Small intestine (tissue), 7 donors: Measurements from ENCODE around the gene PLIN5. TPM values are rescaled to one million over a fixed set of nuclear protein-coding genes. Genes with fewer than 3 reads are reported as not detected.

Experiments
- DNase-seq, 2 donors: peaks; one replicate each; pipeline versions ENCODE4 v3.0.0 to v3.0.0-alpha.2; 2013
- FAIRE-seq: peaks from 2 replicates; lab custom pipeline; 2012; peaks lifted over from hg19 to GRCh38; lab: Jason Lieb, UNC
- H3K27ac ChIP-seq, 3 donors: one replicate each; pipeline ENCODE4 v1.5.1; 2013; ENCODE audit warnings: low read length in 2 of 3, mild to moderate bottlenecking in 2 of 3, control low read depth in 1 of 3, inconsistent platforms in 1 of 3, low read depth in 1 of 3, moderate library complexity in 1 of 3
- H3K27me3 ChIP-seq, 3 donors: one replicate each; pipeline ENCODE4 v1.6.1; 2013; ENCODE audit warnings: low read length in 3 of 3, inconsistent platforms in 1 of 3; ENCODE audit not compliant: control insufficient read depth in 3 of 3, insufficient read depth in 3 of 3
- H3K36me3 ChIP-seq, 3 donors: one replicate each; pipeline ENCODE4 v1.6.1; 2013; ENCODE audit warnings: low read length in 3 of 3, inconsistent platforms in 1 of 3, low read depth in 1 of 3, mild to moderate bottlenecking in 1 of 3, moderate library complexity in 1 of 3; ENCODE audit not compliant: control insufficient read depth in 3 of 3, insufficient read depth in 2 of 3
- H3K4me1 ChIP-seq, 3 donors: one replicate each; pipeline ENCODE4 v1.6.1; 2013; ENCODE audit warnings: low read length in 2 of 3, inconsistent platforms in 1 of 3, low read depth in 1 of 3, mild to moderate bottlenecking in 1 of 3, moderate library complexity in 1 of 3; ENCODE audit not compliant: control insufficient read depth in 3 of 3, insufficient read depth in 2 of 3
- H3K4me3 ChIP-seq, 3 donors: one replicate each; pipeline ENCODE4 v1.5.1; 2013; ENCODE audit warnings: low read length in 3 of 3, control low read depth in 1 of 3, inconsistent platforms in 1 of 3, low read depth in 1 of 3, mild to moderate bottlenecking in 1 of 3, moderate library complexity in 1 of 3
- H3K9me3 ChIP-seq, 2 donors: one replicate each; pipeline ENCODE4 v1.6.1; 2013; ENCODE audit warnings: low read depth in 1 of 2, low read length in 1 of 2; ENCODE audit not compliant: control insufficient read depth in 2 of 2, insufficient read depth in 1 of 2
- WGBS, 3 donors: extraction: QIAGEN DNeasy Blood & Tissue Kit; methylation state at CpG; one replicate each; pipeline ENCODE4 v1.1.7; 2013; 5-methylcytosine and 5-hydroxymethylcytosine counted together
- polyA plus RNA-seq, 4 donors: library from polyadenylated mRNA; stranded (reverse) in 3 of 4; unstranded in 1 of 4; fragments of 200-250 nt in 3 of 4; fragments of 120-200 nt in 1 of 4; gene quantifications; one replicate each; pipeline versions ENCODE4 v1.2.1 to v1.2.3, GENCODE V29; 2013
- donor health status: healthy with polysubstance abuse.
- donor health status: control.
- donor health status: control.
- donor health status: Bipolar disorder and iron deficiency.
- donor health status: healthy.

Gene PLIN5
- polyA plus RNA-seq, 4 donors: 0.27 to 4.5 (median 1.9) TPM

- Histone ChIP-seq H3K4me1 (no peaks in the 10 kb centered on the region), H3K4me3 (no peak overlapping the region), H3K27me3 (no peaks in the 10 kb centered on the region), H3K27ac (no peak overlapping the region), H3K9me3 (no peaks in the 10 kb centered on the region), H3K36me3 (peaks cover 0 to 9% (median 0%) of the 10 kb centered on the region in 3 donors)
- FAIRE-seq (no peak), DNase-seq (no peak)
- WGBS, 3 donors: 83 to 87% (median 86%) methylated on average over 33 to 37 of the region's 37 CpGs
Observed at GRCh38 chr19:4510435-4511255, 24.4 kb downstream of the PLIN5 start.

- DNase-seq (no peak), FAIRE-seq (no peak)
- WGBS, 3 donors: 82 to 89% (median 88%) methylated on average over 21 of the region's 21 CpGs
- H3K4me3 ChIP-seq: no peak overlapping the region
- no peaks in the 10 kb centered on the region for H3K9me3 ChIP-seq
- H3K27ac ChIP-seq: no peak overlapping the region
- H3K4me1 ChIP-seq: no peaks in the 10 kb centered on the region
- H3K36me3 ChIP-seq: peaks cover 0 to 28% (median 0%) of the 10 kb centered on the region in 3 donors
- H3K27me3 ChIP-seq: no peaks in the 10 kb centered on the region
Observed at GRCh38 chr19:4508698-4509097, 26.3 kb downstream of the PLIN5 start.

DNA sequence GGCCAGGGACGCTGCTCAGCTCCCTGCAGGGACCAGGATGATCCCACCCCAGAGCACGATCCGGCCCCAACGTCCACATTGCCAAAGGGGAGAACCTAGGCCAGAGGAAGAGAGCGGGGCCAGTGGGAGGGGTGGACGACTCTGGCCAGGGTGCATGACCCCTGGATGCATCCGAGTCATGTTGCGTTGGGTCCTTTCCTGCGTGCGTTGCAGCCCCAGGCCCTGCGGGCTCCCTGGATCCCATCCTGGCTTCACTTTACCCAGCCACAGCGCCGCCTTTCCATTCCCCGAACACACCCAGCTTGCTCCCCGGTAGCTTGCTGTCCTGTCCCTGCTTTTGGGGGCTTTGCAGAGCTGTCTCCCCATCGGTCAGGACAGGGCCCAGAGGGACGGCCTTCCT lies 27.2 kb downstream of the PLIN5 start:
- peaks cover 0 to 36% (median 0%) of the 10 kb centered on the region in 3 donors for H3K36me3 ChIP-seq
- H3K27ac ChIP-seq: no peak overlapping the region
- whole genome bisulfite sequencing, 3 donors: 81 to 85% (median 83%) methylated on average over 15 to 17 of the region's 17 CpGs
- FAIRE-seq: no peak
- H3K4me3 ChIP-seq: no peak overlapping the region
- H3K27me3 ChIP-seq: no peaks in the 10 kb centered on the region
- no peaks in the 10 kb centered on the region for H3K4me1 ChIP-seq
- DNase-seq: no peak
- no peaks in the 10 kb centered on the region for H3K9me3 ChIP-seq

- no peak overlapping the region for H3K4me3 ChIP-seq
- no peak for DNase-seq
- no peak for FAIRE-seq
- no peaks in the 10 kb centered on the region for H3K9me3 ChIP-seq
- H3K36me3 ChIP-seq: peaks cover 0 to 43% (median 0%) of the 10 kb centered on the region in 3 donors
- no peak overlapping the region for H3K27ac ChIP-seq
- H3K27me3 ChIP-seq: no peaks in the 10 kb centered on the region
- 85 to 87% (median 86%) methylated on average over 12 of the region's 12 CpGs for WGBS, 3 donors
- H3K4me1 ChIP-seq: no peaks in the 10 kb centered on the region
Observed at GRCh38 chr19:4507150-4507452, 27.9 kb downstream of the PLIN5 start.

DNA sequence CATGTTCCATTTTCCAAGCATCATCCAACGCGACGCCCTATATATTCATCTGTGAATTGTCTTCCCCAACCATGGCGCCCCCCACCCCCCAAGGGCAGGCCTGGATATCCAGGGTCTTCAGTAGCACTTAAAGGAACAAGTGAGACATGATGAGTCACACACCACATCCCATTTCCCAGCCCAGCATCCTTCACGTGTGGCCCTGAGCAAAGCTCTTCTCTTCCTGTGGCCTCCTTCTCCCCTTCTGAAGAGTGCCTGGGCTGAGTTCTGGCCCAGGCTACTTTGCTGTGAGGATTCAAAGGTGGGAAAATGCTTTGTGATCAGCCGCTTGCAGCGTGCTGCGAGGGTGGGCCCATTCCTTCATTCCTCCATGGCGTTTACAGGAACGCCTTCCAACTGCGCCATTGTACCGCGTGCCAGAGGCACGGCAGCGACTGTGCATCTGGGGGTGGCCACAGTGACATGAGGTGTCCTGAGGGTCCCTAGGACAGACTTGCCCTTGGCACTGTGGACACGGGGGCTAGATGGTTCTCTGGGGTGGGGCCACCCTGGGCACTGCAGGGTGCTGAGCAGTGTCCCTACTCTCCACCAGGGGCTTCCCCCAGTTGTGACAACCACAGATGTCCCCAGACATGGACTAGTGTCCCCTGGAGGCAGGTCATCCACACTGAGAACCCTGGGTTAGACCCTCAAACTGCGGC lies 28.4 kb downstream of the PLIN5 start:
- H3K36me3 ChIP-seq: peaks cover 0 to 48% (median 3%) of the 10 kb centered on the region in 3 donors
- H3K9me3 ChIP-seq: no peaks in the 10 kb centered on the region
- H3K27me3 ChIP-seq: no peaks in the 10 kb centered on the region
- FAIRE-seq (no peak), DNase-seq (no peak)
- WGBS, 3 donors: 85 to 87% (median 85%) methylated on average over 17 of the region's 17 CpGs
- no peak overlapping the region for H3K4me3 ChIP-seq
- H3K27ac ChIP-seq: no peak overlapping the region
- no peaks in the 10 kb centered on the region for H3K4me1 ChIP-seq

DNA sequence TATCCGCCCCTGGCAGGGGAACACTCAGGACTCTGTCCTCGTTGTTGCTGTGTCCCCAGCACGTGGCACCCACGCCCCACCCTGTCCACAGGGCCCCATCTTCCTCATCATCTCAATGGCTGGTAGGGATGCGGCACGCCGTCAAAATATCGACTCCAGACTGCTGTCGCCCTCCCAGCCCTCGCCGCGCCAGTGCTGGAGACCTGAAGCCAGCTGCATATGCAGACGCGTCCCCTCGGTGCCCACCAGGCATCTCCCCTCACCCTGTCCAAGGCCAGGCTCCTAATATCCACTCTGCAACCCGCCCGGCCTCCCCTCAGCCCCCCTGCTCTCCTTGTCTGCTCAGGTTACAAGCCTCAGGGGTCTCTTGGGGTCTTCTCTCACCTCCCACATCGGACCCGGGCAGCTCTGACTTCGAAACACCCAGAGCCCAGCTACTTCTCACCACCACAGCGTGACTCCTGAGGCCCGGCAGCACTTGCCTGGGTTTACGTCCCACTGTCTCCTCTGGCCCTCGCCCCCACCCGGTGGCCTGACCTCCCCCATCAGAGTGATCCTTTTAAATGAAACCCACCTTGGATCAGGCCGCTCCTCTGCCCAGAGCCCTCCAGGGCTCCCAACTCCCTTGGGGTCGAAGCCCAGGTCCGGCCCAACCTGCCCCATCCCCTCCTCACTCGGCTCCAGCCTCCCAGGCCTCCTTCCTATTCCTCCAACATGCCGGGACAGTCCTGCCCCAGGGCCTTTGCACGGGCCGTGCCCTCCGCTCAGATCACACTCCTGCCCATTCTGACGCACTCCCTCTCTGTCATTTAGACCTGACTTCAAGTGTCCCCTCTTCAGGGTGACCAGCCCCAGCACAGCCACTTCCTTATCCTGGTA lies 29.2 kb downstream of the PLIN5 start:
- Histone ChIP-seq H3K9me3 (no peaks in the 10 kb centered on the region), H3K4me1 (no peaks in the 10 kb centered on the region), H3K36me3 (peaks cover 2 to 56% (median 4%) of the 10 kb centered on the region in 3 donors), H3K27ac (no peak overlapping the region), H3K27me3 (no peaks in the 10 kb centered on the region), H3K4me3 (no peak overlapping the region)
- FAIRE-seq (no peak), DNase-seq (no peak)
- WGBS, 3 donors: 94 to 95% (median 94%) methylated on average over 34 of the region's 34 CpGs

GRCh38 chr19:4504891-4505569 lies 30.0 kb downstream of the PLIN5 start:
- no peak overlapping the region for H3K4me3 ChIP-seq
- no peaks in the 10 kb centered on the region for H3K4me1 ChIP-seq
- H3K9me3 ChIP-seq: no peaks in the 10 kb centered on the region
- 76 to 90% (median 81%) methylated on average over 14 to 15 of the region's 15 CpGs for WGBS, 3 donors
- FAIRE-seq: no peak
- H3K36me3 ChIP-seq: peaks cover 2 to 63% (median 4%) of the 10 kb centered on the region in 3 donors
- H3K27me3 ChIP-seq: no peaks in the 10 kb centered on the region
- no peak overlapping the region for H3K27ac ChIP-seq
- no peak for DNase-seq

GRCh38 chr19:4504297-4504701 lies 30.7 kb downstream of the PLIN5 start:
- H3K27ac ChIP-seq: no peak overlapping the region
- no peaks in the 10 kb centered on the region for H3K4me1 ChIP-seq
- H3K9me3 ChIP-seq: no peaks in the 10 kb centered on the region
- no peaks in the 10 kb centered on the region for H3K27me3 ChIP-seq
- no peak for DNase-seq
- whole genome bisulfite sequencing, 3 donors: 86 to 91% (median 91%) methylated on average over 20 to 23 of the region's 23 CpGs
- H3K36me3 ChIP-seq: peaks cover 4 to 71% (median 7%) of the 10 kb centered on the region in 3 donors
- no peak overlapping the region for H3K4me3 ChIP-seq
- no peak for FAIRE-seq
